Measurements from ENCODE around the gene HOXA6.

Gene HOXA6

GRCh38 chr7:27161214-27161720, 13.7 kb upstream of the HOXA6 start:
- no peak for FAIRE-seq

- no peak for FAIRE-seq
Measured at GRCh38 chr7:27160546-27161213, 13.1 kb upstream of the HOXA6 start.

GRCh38 chr7:27160145-27160545, 12.6 kb upstream of the HOXA6 start:
- FAIRE-seq = no peak

GRCh38 chr7:27159266-27160144, 11.9 kb upstream of the HOXA6 start:
- FAIRE-seq = no peak

GRCh38 chr7:27158436-27159265, 11.1 kb upstream of the HOXA6 start:
- FAIRE-seq = no peak

- no peak for FAIRE-seq
Measured at GRCh38 chr7:27157702-27158431, 10.3 kb upstream of the HOXA6 start.

- FAIRE-seq = no peak
Measured at GRCh38 chr7:27156916-27157701, 9.5 kb upstream of the HOXA6 start.

GRCh38 chr7:27156508-27156898, 8.9 kb upstream of the HOXA6 start, which contains the start of gene HOXA7:
TSS of gene HOXA7 (minus strand) at chr7:27156675. CDS start at chr7:27156545, 130 bp downstream.
- FAIRE-seq = no peak

GRCh38 chr7:27155816-27156507, 8.4 kb upstream of the HOXA6 start:
- no peak for FAIRE-seq

GRCh38 chr7:27154901-27155815, 7.6 kb upstream of the HOXA6 start:
- FAIRE-seq = no peak

GRCh38 chr7:27154369-27154768, 6.8 kb upstream of the HOXA6 start:
- no peak for FAIRE-seq

- FAIRE-seq = no peak
Measured at GRCh38 chr7:27153526-27153925, 6.0 kb upstream of the HOXA6 start.

- FAIRE-seq = no peak
Measured at GRCh38 chr7:27152816-27153442, 5.4 kb upstream of the HOXA6 start.

- FAIRE-seq = no peak
Measured at GRCh38 chr7:27151931-27152815, 4.6 kb upstream of the HOXA6 start, which contains the start of gene HOXA3. TSS of gene HOXA3 (minus strand) at chr7:27152583. CDS start at chr7:27110640, 41,943 bp downstream.

- no peak for FAIRE-seq
Measured at GRCh38 chr7:27151341-27151930, 3.9 kb upstream of the HOXA6 start.

- FAIRE-seq = no peak
Measured at GRCh38 chr7:27150568-27151340, 3.2 kb upstream of the HOXA6 start.
